Activated CD4-positive, alpha-beta T cell treated with anti-CD3 and anti-CD28 coated beads for 36 hours (primary cell): ENCODE data around the gene POU4F1. TPM values are rescaled to one million over a fixed set of nuclear protein-coding genes. Genes with fewer than 3 reads are reported as not detected.

Experiments
- ATAC-seq: fragments of 200-7000 bp; cut with Tn5 transposase; one replicate; pipeline ENCODE4 v1.10.0; 2021; ENCODE audit warnings: mild to moderate bottlenecking, moderate library complexity
- CTCF ChIA-PET: fragments of 350-600 bp; sonication (Branson Sonifier 250); formaldehyde crosslinking; loops from one replicate; lab custom pipeline; 2021; ENCODE audit warnings: antibody characterized with exemption; lab: Charles Lee
- POLR2A ChIA-PET: fragments of 350-600 bp; sonication (Branson Sonifier 250); formaldehyde crosslinking; loops from one replicate; lab custom pipeline; 2021; ENCODE audit warnings: antibody characterized with exemption, inconsistent platforms; lab: Charles Lee
- DNase-seq: peaks from one replicate; pipeline ENCODE4 v3.0.0-alpha.2; 2020
- H3K27ac Mint-ChIP-seq: one replicate; pipeline ENCODE4 v1.8.0; 2021; ENCODE audit warnings: mixed read lengths
- H3K27me3 Mint-ChIP-seq: one replicate; pipeline ENCODE4 v1.8.0; 2021; ENCODE audit warnings: mixed read lengths
- H3K36me3 Mint-ChIP-seq: one replicate; pipeline ENCODE4 v1.8.0; 2021; ENCODE audit warnings: low read depth, mixed read lengths
- H3K4me1 Mint-ChIP-seq: one replicate; pipeline ENCODE4 v1.8.0; 2021; ENCODE audit warnings: mixed read lengths
- H3K4me3 Mint-ChIP-seq: one replicate; pipeline ENCODE4 v1.8.0; 2021; ENCODE audit warnings: mild to moderate bottlenecking, moderate library complexity, mixed read lengths
- H3K9me3 Mint-ChIP-seq: one replicate; pipeline ENCODE4 v1.8.0; 2021; ENCODE audit warnings: low read depth, mixed read lengths
- intact Hi-C, 2 experiments: fragments of 100-400 bp; cut with DNase I in 1 of 2; cut with micrococcal nuclease in 1 of 2; formaldehyde crosslinking; loops; one replicate each; pipeline versions ENCODE4 v1.14.2 to v1.15.1; 2022 to 2024; cut with DNase I, micrococcal nuclease
- total RNA-seq, 2 experiments: library from RNA; stranded (reverse); gene quantifications; one replicate each; pipeline ENCODE4 v1.2.3, GENCODE V29; 2021

The POU4F1 gene
- total RNA-seq, 2 experiments from 2014 or later, result 0.21 to 0.26 TPM

- Mint-ChIP-seq H3K4me3 (no peak overlapping the region), H3K9me3 (peaks cover 2% of the 10 kb centered on the region), H3K27ac (no peak overlapping the region), H3K4me1 (peaks cover 16% of the 10 kb centered on the region), H3K36me3 (no peaks in the 10 kb centered on the region), H3K27me3 (peaks cover 73% of the 10 kb centered on the region)
- ChIA-PET CTCF (no interaction called here), POLR2A (no interaction called here)
- DNase-seq (no peak), ATAC-seq (no peak)
- intact Hi-C loops, result loop anchor here in 1 of 2 experiments (5.0 kb wide), 2 partner anchors 681 to 1744 kb away; partner anchors contain the start of genes EDNRB and SPRY2
Measured at GRCh38 chr13:78598116-78598781, 5.1 kb downstream of the POU4F1 start.

GRCh38 chr13:78597602-78597932 is 5.8 kb downstream of the POU4F1 start:
- H3K4me3 Mint-ChIP-seq, result no peak overlapping the region
- CTCF ChIA-PET, result no interaction called here
- DNase-seq (no peak), ATAC-seq (no peak)
- no peak overlapping the region for H3K27ac Mint-ChIP-seq
- H3K36me3 Mint-ChIP-seq, result no peaks in the 10 kb centered on the region
- intact Hi-C loops, result loop anchor here (2.0 to 5.0 kb wide), 3 partner anchors 13 to 1745 kb away; partner anchors contain the start of genes EDNRB (in 1 of the 2) and SPRY2 (in 1 of the 2)
- POLR2A ChIA-PET, result no interaction called here
- H3K9me3 Mint-ChIP-seq, result peaks cover 2% of the 10 kb centered on the region
- peaks cover 12% of the 10 kb centered on the region for H3K4me1 Mint-ChIP-seq
- H3K27me3 Mint-ChIP-seq, result peaks cover 76% of the 10 kb centered on the region

- intact Hi-C loops, result loop anchor here (2.0 to 5.0 kb wide), 3 partner anchors 14 to 1745 kb away; partner anchors contain the start of genes EDNRB (in 1 of the 2) and SPRY2 (in 1 of the 2)
- peaks cover 2% of the 10 kb centered on the region for H3K9me3 Mint-ChIP-seq
- ATAC-seq (no peak), DNase-seq (no peak)
- no peaks in the 10 kb centered on the region for H3K36me3 Mint-ChIP-seq
- H3K4me3 Mint-ChIP-seq, result peak overlapping the region; percentile 36
- ChIA-PET CTCF (interaction anchor here (0.7 to 0.8 kb wide), 2 partner anchors 13 to 1267 kb away, joined by 3 read pairs; no protein-coding TSS in a partner anchor), POLR2A (no interaction called here)
- H3K4me1 Mint-ChIP-seq, result peaks cover 8% of the 10 kb centered on the region
- peaks cover 77% of the 10 kb centered on the region for H3K27me3 Mint-ChIP-seq
- no peak overlapping the region for H3K27ac Mint-ChIP-seq
Measured at GRCh38 chr13:78596736-78597601, 6.4 kb downstream of the POU4F1 start.

GRCh38 chr13:78596399-78596735 is 7.0 kb downstream of the POU4F1 start:
- no peak for DNase-seq
- H3K36me3 Mint-ChIP-seq, result no peaks in the 10 kb centered on the region
- peaks cover 77% of the 10 kb centered on the region for H3K27me3 Mint-ChIP-seq
- POLR2A ChIA-PET, result no interaction called here
- peaks cover 2% of the 10 kb centered on the region for H3K9me3 Mint-ChIP-seq
- peaks cover 7% of the 10 kb centered on the region for H3K4me1 Mint-ChIP-seq
- H3K27ac Mint-ChIP-seq, result no peak overlapping the region
- CTCF ChIA-PET, result interaction anchor here (0.7 to 0.8 kb wide), 2 partner anchors 12 to 1266 kb away, joined by 3 read pairs; no protein-coding TSS in a partner anchor
- peak; percentile 12 for ATAC-seq
- peak overlapping the region; percentile 36 for H3K4me3 Mint-ChIP-seq
- intact Hi-C loops, result loop anchor here (2.0 to 5.0 kb wide), 3 partner anchors 14 to 1746 kb away; partner anchors contain the start of genes EDNRB (in 1 of the 2) and SPRY2 (in 1 of the 2)

GRCh38 chr13:78595495-78596398 is 7.6 kb downstream of the POU4F1 start:
- CTCF ChIA-PET, result interaction anchor here (0.7 to 0.8 kb wide), 2 partner anchors 12 to 1266 kb away, joined by 3 read pairs; no protein-coding TSS in a partner anchor
- no peak overlapping the region for H3K27ac Mint-ChIP-seq
- H3K4me3 Mint-ChIP-seq, result peak overlapping the region; percentile 36
- peaks cover under 1% of the 10 kb centered on the region for H3K4me1 Mint-ChIP-seq
- H3K27me3 Mint-ChIP-seq, result peaks cover 73% of the 10 kb centered on the region
- intact Hi-C loops, result loop anchor here (1.0 to 5.0 kb wide), 4 partner anchors 8 to 1747 kb away; partner anchors contain the start of genes EDNRB (in 1 of the 2), POU4F1 (in 1 of the 2) and SPRY2 (in 1 of the 2)
- H3K9me3 Mint-ChIP-seq, result peaks cover 2% of the 10 kb centered on the region
- ATAC-seq, result peak; percentile 80
- POLR2A ChIA-PET, result no interaction called here
- H3K36me3 Mint-ChIP-seq, result no peaks in the 10 kb centered on the region
- peak; percentile 58 for DNase-seq

GRCh38 chr13:78594456-78594975 is 8.8 kb downstream of the POU4F1 start:
- intact Hi-C loops, result no loop called here
- Mint-ChIP-seq H3K4me3 (no peak overlapping the region), H3K27me3 (peaks cover 70% of the 10 kb centered on the region), H3K4me1 (no peaks in the 10 kb centered on the region), H3K9me3 (peaks cover 2% of the 10 kb centered on the region), H3K36me3 (no peaks in the 10 kb centered on the region), H3K27ac (no peak overlapping the region)
- ChIA-PET CTCF (no interaction called here), POLR2A (no interaction called here)
- ATAC-seq, result no peak
- DNase-seq, result no peak

- CTCF ChIA-PET, result no interaction called here
- H3K27ac Mint-ChIP-seq, result no peak overlapping the region
- no peak overlapping the region for H3K4me3 Mint-ChIP-seq
- H3K9me3 Mint-ChIP-seq, result peaks cover 4% of the 10 kb centered on the region
- H3K36me3 Mint-ChIP-seq, result no peaks in the 10 kb centered on the region
- intact Hi-C loops, result no loop called here
- no peaks in the 10 kb centered on the region for H3K4me1 Mint-ChIP-seq
- H3K27me3 Mint-ChIP-seq, result peaks cover 71% of the 10 kb centered on the region
- DNase-seq, result no peak
- no peak for ATAC-seq
- POLR2A ChIA-PET, result no interaction called here
Measured at GRCh38 chr13:78593652-78594455, 9.5 kb downstream of the POU4F1 start.

- no peak overlapping the region for H3K27ac Mint-ChIP-seq
- ChIA-PET CTCF (no interaction called here), POLR2A (no interaction called here)
- H3K4me1 Mint-ChIP-seq, result no peaks in the 10 kb centered on the region
- no peak overlapping the region for H3K4me3 Mint-ChIP-seq
- H3K36me3 Mint-ChIP-seq, result no peaks in the 10 kb centered on the region
- DNase-seq, result no peak
- peaks cover 4% of the 10 kb centered on the region for H3K9me3 Mint-ChIP-seq
- intact Hi-C loops, result no loop called here
- no peak for ATAC-seq
- H3K27me3 Mint-ChIP-seq, result peaks cover 70% of the 10 kb centered on the region
Measured at GRCh38 chr13:78593129-78593528, 10.2 kb downstream of the POU4F1 start.

- CTCF ChIA-PET, result no interaction called here
Measured at GRCh38 chr13:78592584-78592983, 10.8 kb downstream of the POU4F1 start.

GRCh38 chr13:78589206-78589605 is 14.1 kb downstream of the POU4F1 start:
- no peak overlapping the region for H3K27ac Mint-ChIP-seq
- peaks cover 4% of the 10 kb centered on the region for H3K9me3 Mint-ChIP-seq
- intact Hi-C loops, result loop anchor here in 1 of 2 experiments (5.0 kb wide), 1 partner anchor 452 kb away; no protein-coding TSS in a partner anchor
- CTCF ChIA-PET, result no interaction called here
- ATAC-seq (no peak), DNase-seq (peak; percentile 36)
- H3K27me3 Mint-ChIP-seq, result peaks cover 68% of the 10 kb centered on the region
- POLR2A ChIA-PET, result no interaction called here
- peaks cover 2% of the 10 kb centered on the region for H3K36me3 Mint-ChIP-seq
- no peak overlapping the region for H3K4me3 Mint-ChIP-seq
- H3K4me1 Mint-ChIP-seq, result peaks cover 5% of the 10 kb centered on the region

More at GRCh38 chr13:78592584-78592983, 10.8 kb downstream of the POU4F1 start:
- H3K9me3 Mint-ChIP-seq, result peaks cover 4% of the 10 kb centered on the region
- ATAC-seq, result no peak
- peaks cover 73% of the 10 kb centered on the region for H3K27me3 Mint-ChIP-seq
- no peak for DNase-seq
- H3K4me1 Mint-ChIP-seq, result no peaks in the 10 kb centered on the region
- H3K4me3 Mint-ChIP-seq, result no peak overlapping the region
- POLR2A ChIA-PET, result no interaction called here
- H3K36me3 Mint-ChIP-seq, result no peaks in the 10 kb centered on the region
- H3K27ac Mint-ChIP-seq, result no peak overlapping the region
- intact Hi-C loops, result no loop called here
